Liver (tissue), 9 donors: ENCODE measurements around the gene TIAM2. TPM values are rescaled to one million over a fixed set of nuclear protein-coding genes. Genes with fewer than 3 reads are reported as not detected.

Experiments
- DNase-seq: peaks from one replicate; pipeline ENCODE4 v3.0.0-alpha.2; 2017; ENCODE audit warnings: low spot score
- H3K27ac ChIP-seq, 2 donors: one replicate each; pipeline ENCODE4 v1.7.0; 2013; ENCODE audit warnings: inconsistent platforms in 2 of 2, low read length in 2 of 2, control low read depth in 1 of 2, low read depth in 1 of 2, mild to moderate bottlenecking in 1 of 2
- H3K27me3 ChIP-seq, 4 donors: one replicate each; pipeline versions ENCODE4 v1.6.1 to v1.7.0; 2013; ENCODE audit warnings: low read length in 3 of 4, inconsistent platforms in 1 of 4, mild to moderate bottlenecking in 1 of 4, moderate library complexity in 1 of 4; ENCODE audit not compliant: control insufficient read depth in 4 of 4, insufficient read depth in 4 of 4
- H3K36me3 ChIP-seq, 4 donors: one replicate each; pipeline versions ENCODE4 v1.6.1 to v1.7.0; 2013; ENCODE audit warnings: low read length in 3 of 4, mild to moderate bottlenecking in 3 of 4, low read depth in 1 of 4, moderate library complexity in 1 of 4; ENCODE audit not compliant: control insufficient read depth in 4 of 4, insufficient read depth in 3 of 4
- H3K4me1 ChIP-seq, 4 donors: one replicate each; pipeline versions ENCODE4 v1.6.1 to v1.7.0; 2013; ENCODE audit warnings: low read length in 3 of 4, mild to moderate bottlenecking in 3 of 4, moderate library complexity in 1 of 4; ENCODE audit not compliant: control insufficient read depth in 4 of 4, insufficient read depth in 4 of 4
- H3K4me3 ChIP-seq, 3 donors: one replicate each; pipeline versions ENCODE4 v1.6.1 to v1.7.0; 2013; ENCODE audit warnings: low read length in 3 of 3, control low read depth in 1 of 3, low read depth in 1 of 3, mild to moderate bottlenecking in 1 of 3
- H3K9ac ChIP-seq, 2 donors: one replicate each; pipeline ENCODE4 v1.7.0; 2013; ENCODE audit warnings: low read length in 2 of 2, mild to moderate bottlenecking in 2 of 2, moderate library complexity in 2 of 2, control low read depth in 1 of 2, low read depth in 1 of 2
- H3K9me3 ChIP-seq, 4 donors: one replicate each; pipeline versions ENCODE4 v1.6.1 to v1.7.0; 2013; ENCODE audit warnings: low read length in 3 of 4; ENCODE audit not compliant: control insufficient read depth in 4 of 4
- CTCF ChIP-seq: fragments of 150-350 bp; IDR thresholded peaks from 2 replicates; pipeline ENCODE4 v1.5.1; 2017; ENCODE audit warnings: improper control_type of control experiment, low read depth, low read length; ENCODE audit not compliant: missing input control
- EGR1 ChIP-seq, 2 donors: IDR thresholded peaks; 2 replicates each; pipeline ENCODE4 v1.6.1; 2016 to 2018; ENCODE audit warnings: antibody characterized with exemption in 2 of 2, low read depth in 2 of 2
- FOXA1 ChIP-seq: IDR thresholded peaks from 2 replicates; pipeline ENCODE4 v1.6.1; 2016; ENCODE audit warnings: antibody characterized with exemption
- FOXA2 ChIP-seq: IDR thresholded peaks from 2 replicates; pipeline ENCODE4 v1.6.1; 2016; ENCODE audit warnings: antibody characterized with exemption
- GABPA ChIP-seq, 2 donors: IDR thresholded peaks in 1 of 2; conservative IDR thresholded peaks in 1 of 2; 2 replicates each; pipeline ENCODE4 v1.6.1; 2016; ENCODE audit warnings: antibody characterized with exemption in 2 of 2, mild to moderate bottlenecking in 1 of 2, moderate library complexity in 1 of 2
- HNF4A ChIP-seq, 2 donors: conservative IDR thresholded peaks; 2 replicates each; pipeline ENCODE4 v1.6.1; 2016; ENCODE audit warnings: antibody characterized with exemption in 2 of 2, mild to moderate bottlenecking in 2 of 2
- HNF4G ChIP-seq: IDR thresholded peaks from 2 replicates; pipeline ENCODE4 v1.6.1; 2016; ENCODE audit warnings: antibody characterized with exemption
- JUND ChIP-seq, 2 donors: IDR thresholded peaks; 2 replicates each; pipeline ENCODE4 v1.6.1; 2016; ENCODE audit warnings: antibody characterized with exemption in 2 of 2
- MAX ChIP-seq: IDR thresholded peaks from 2 replicates; pipeline ENCODE4 v1.6.1; 2016; ENCODE audit warnings: antibody characterized with exemption
- NR2F2 ChIP-seq: IDR thresholded peaks from 2 replicates; pipeline ENCODE4 v1.6.1; 2016; ENCODE audit warnings: antibody characterized with exemption
- RAD21 ChIP-seq, 2 donors: IDR thresholded peaks; 2 replicates each; pipeline ENCODE4 v1.6.1; 2016; ENCODE audit warnings: antibody characterized with exemption in 2 of 2, mild to moderate bottlenecking in 2 of 2
- RXRA ChIP-seq, 2 donors: IDR thresholded peaks; 2 replicates each; pipeline ENCODE4 v1.6.1; 2017 to 2018; ENCODE audit warnings: antibody characterized with exemption in 2 of 2, mild to moderate bottlenecking in 1 of 2
- TAF1 ChIP-seq: conservative IDR thresholded peaks from 2 replicates; pipeline ENCODE4 v1.6.1; 2016; ENCODE audit warnings: antibody characterized with exemption, mild to moderate bottlenecking
- ZBTB33 ChIP-seq: IDR thresholded peaks from 2 replicates; pipeline ENCODE4 v1.6.1; 2016; ENCODE audit warnings: antibody characterized with exemption
- WGBS: extraction: QIAGEN DNeasy Blood & Tissue Kit; methylation state at CpG from one replicate; pipeline ENCODE4 v1.1.7; 2013; 5-methylcytosine and 5-hydroxymethylcytosine counted together
- polyA plus RNA-seq, 2 donors: library from polyadenylated mRNA; stranded (reverse) in 1 of 2; unstranded in 1 of 2; fragments of 200-250 nt in 1 of 2; fragments of >200 nt in 1 of 2; fragmentation: Nextera tagmentation in 1 of 2; extraction: Ambion mirVana in 1 of 2; gene quantifications; one replicate each; pipeline versions ENCODE4 v1.2.1 to v1.2.3, GENCODE V29; 2013 to 2015
- total RNA-seq, 2 donors: library from RNA; depleted of rRNA; stranded (reverse); fragments of >200 nt; gene quantifications; one replicate each; pipeline ENCODE4 v1.2.3, GENCODE V29; 2014
- donor health status: healthy.
- donor health status: healthy.
- donor health status: healthy.
- donor health status: healthy.
- donor health status: healthy.

TIAM2 gene
- total and polyA plus RNA-seq, 4 donors = 0.62 to 3.7 (median 2.4) TPM

DNA sequence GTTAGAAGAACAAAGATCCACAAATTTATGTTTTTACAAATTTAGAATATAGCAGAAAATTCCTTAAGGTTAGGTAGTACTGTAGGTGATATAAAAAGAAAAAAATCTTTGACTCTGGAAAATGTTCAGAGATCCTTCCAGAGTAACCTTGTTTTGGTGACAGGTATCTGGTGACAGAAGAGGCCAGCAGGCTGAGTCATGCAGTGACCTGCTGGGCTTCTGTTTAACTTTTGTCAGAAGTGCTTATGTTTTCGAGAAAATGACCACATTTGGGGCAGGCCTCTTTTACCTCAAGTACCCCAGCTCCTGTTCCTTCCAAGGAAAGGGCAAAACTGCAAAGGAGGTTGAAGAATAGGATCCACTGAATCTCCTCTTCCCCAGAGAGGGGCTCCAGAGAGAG, 258.2 kb downstream of the TIAM2 start:
- DNase-seq = no peak
- TF ChIP-seq NR2F2 (no peak), RAD21 (IDR thresholded peaks at IDR 0.05) (no peak), MAX (no peak), RXRA (IDR thresholded peaks at IDR 0.05) (no peak), HNF4G (no peak), FOXA2 (no peak), JUND (IDR thresholded peaks at IDR 0.05) (no peak), FOXA1 (no peak), HNF4A (conservative IDR thresholded peaks at IDR 0.05) (no peak), ZBTB33 (no peak), CTCF (no peak)
- 68% methylated on average over 1 of the region's 1 CpG for WGBS
- Histone ChIP-seq H3K4me1 (no peaks in the 10 kb centered on the region), H3K27me3 (no peaks in the 10 kb centered on the region), H3K9ac (no peak overlapping the region), H3K27ac (no peak overlapping the region), H3K9me3 (no peaks in the 10 kb centered on the region), H3K4me3 (no peak overlapping the region), H3K36me3 (peaks cover 0 to 46% (median 21%) of the 10 kb centered on the region in 4 donors)

DNA sequence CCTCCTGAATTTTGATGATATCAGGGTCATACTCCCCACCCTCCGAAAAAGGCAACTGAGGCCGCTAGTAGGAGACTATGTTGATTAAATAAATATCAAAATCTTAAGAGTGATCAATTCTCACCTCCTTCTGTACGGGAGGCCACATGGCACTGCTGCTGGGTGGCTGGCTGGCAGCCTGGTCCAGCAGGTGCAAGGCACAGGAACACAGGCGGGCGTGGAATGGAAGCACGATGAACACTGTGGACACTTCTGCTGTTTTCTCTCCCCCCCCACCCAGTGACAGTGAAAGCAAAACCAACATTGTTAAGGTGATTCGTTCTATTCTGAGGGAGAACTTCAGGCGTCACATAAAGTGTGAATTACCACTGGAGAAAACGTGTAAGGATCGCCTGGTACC, 259.0 kb downstream of the TIAM2 start:
- TF ChIP-seq CTCF (no peak), EGR1 (IDR thresholded peaks at IDR 0.05; ENCODE audit: low read depth in 2 of 2) (no peak), RXRA (IDR thresholded peaks at IDR 0.05) (no peak), HNF4A (conservative IDR thresholded peaks at IDR 0.05) (no peak), TAF1 (no peak), NR2F2 (no peak), JUND (IDR thresholded peaks at IDR 0.05) (no peak), FOXA2 (no peak), GABPA (IDR thresholded peaks at IDR 0.05 in 1 of 2, conservative IDR thresholded peaks at IDR 0.05 in 1 of 2) (no peak), HNF4G (no peak)
- Histone ChIP-seq H3K9me3 (no peaks in the 10 kb centered on the region), H3K9ac (no peak overlapping the region), H3K4me3 (no peak overlapping the region), H3K27ac (no peak overlapping the region), H3K36me3 (peaks cover 4 to 53% (median 26%) of the 10 kb centered on the region in 4 donors), H3K4me1 (no peaks in the 10 kb centered on the region), H3K27me3 (no peaks in the 10 kb centered on the region)
- no peak for DNase-seq
- 92% methylated on average over 10 of the region's 10 CpGs for WGBS
